Epithelial cell of proximal tubule (primary cell): ENCODE results near the gene RPP25L. TPM values are rescaled to one million over a fixed set of nuclear protein-coding genes. Genes with fewer than 3 reads are reported as not detected.

Experiments used
- DNase-seq: peaks from one replicate; pipeline ENCODE4 v3.0.0-alpha.2; 2011; ENCODE audit warnings: low read depth
- H3K4me3 ChIP-seq: 2 replicates; pipeline ENCODE4 v1.5.1; 2011; ENCODE audit warnings: low read depth, mild to moderate bottlenecking, low read length
- CTCF ChIP-seq: conservative IDR thresholded peaks from 2 replicates; pipeline ENCODE4 v1.5.1; 2012; ENCODE audit warnings: low read depth, mild to moderate bottlenecking, low read length
- total RNA-seq: library from RNA; depleted of rRNA; stranded (reverse); fragments of >200 nt; gene quantifications from 2 replicates; pipeline ENCODE4 v1.2.3, GENCODE V29; 2015

The RPP25L gene
- total RNA-seq, 1 donor from 2014 or later, result 31.5 TPM

- H3K4me3 ChIP-seq, result no peak overlapping the region
- no peak for TF ChIP-seq CTCF
- DNase-seq, result no peak
Measured at GRCh38 chr9:34630402-34631154, 18.7 kb upstream of the RPP25L start.

GRCh38 chr9:34629491-34629808 is 17.6 kb upstream of the RPP25L start:
- no peak for DNase-seq
- no peak overlapping the region for H3K4me3 ChIP-seq
- TF ChIP-seq CTCF, result no peak

DNA sequence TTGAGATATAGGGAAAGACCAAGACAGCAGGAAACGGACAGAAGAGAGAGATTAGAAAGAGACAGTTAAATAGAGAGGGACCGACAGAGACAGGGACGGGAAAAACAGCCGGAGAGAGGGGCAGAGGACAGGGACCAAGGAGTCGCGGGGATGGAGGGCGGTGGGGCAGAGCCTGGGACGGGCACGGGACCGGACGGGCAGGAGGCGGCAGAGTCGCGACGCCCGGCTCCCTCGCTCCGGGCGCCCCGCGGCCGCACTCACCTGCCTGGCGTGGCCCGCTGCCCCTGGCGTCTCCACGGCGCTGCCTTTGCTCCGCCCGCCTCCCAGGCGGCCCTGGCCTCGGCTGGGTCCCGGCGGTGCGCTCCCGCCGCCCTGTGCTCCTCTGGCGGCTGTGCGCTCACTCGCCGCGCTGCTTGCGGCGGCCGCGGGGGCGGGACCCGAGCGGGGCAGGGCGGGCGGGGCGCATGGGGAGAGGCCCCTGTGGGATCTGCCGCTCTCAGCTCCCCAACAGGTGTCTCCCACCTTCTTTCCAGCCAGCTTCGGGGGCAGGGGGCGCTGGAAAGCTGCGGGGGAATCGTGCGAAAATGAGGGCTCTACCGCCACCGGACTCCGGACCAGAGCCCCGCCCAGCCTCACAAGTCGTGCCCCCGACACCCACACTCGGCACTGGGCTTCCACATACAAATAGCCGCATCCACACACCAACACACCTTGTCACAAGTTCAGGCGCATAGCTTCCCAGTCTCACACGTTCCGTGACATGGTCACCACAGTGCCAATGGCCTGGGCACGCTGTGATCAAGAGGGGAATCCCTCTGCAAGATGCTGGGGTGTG is 17.0 kb upstream of the RPP25L start, which contains the start of gene ARID3C:
ARID3C (minus strand) TSS at position 411 of the 835 bp plus-strand sequence. CDS start 1,052 bp downstream, outside the sequence.
- TF ChIP-seq CTCF, result no peak
- no peak for DNase-seq
- H3K4me3 ChIP-seq, result peak within 1 kb of the TSS; percentile 45

DNA sequence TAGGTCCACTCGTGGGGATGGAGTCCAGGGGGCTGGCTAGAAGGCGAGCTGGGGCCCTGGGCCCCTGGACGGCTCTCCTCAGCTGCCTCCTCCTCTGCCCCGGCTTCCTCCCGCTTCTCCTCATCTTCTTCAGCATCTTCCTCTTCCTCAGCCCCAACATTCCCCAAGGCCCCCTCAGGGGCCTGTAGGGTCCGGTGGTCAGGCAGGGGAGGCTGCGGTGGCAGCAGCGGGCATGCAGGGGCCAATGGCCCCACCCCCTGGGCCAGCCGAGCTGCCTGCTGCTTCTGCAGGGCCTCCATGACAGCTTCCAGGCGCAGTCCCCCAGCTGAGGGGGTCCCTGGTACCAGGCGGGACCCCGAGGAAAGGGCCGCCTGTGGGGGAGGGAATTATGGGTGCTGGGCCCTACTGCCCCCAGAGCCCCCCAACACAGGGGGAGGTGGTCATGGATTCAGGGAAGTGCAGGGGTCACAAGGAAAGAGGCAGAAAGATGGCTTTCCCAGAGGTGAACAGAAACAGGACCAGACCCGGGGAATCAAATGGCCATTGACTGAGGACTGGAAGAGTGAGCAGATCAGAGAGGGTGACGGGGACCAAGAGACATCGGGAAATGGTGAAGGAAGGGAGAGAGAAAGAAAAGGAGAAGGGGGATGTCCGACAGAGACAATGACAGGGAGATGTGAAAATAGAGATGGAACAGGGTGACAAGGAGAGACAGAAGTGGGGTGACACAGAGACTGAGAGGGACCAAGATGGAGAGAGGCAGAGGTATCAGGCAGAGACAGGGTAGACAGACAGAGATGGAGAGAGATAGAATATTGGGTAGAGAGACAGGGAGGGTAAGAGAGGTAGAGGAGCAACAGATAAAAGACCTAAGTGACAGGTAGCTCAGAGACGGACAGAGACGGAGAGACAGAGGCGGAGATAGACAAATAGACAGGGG is 16.1 kb upstream of the RPP25L start:
- peak overlapping the region; percentile 45 for H3K4me3 ChIP-seq
- DNase-seq, result no peak
- TF ChIP-seq CTCF, result no peak

- DNase-seq, result no peak
- H3K4me3 ChIP-seq, result no peak overlapping the region
- no peak for TF ChIP-seq CTCF
Measured at GRCh38 chr9:34625186-34625486, 13.2 kb upstream of the RPP25L start.

GRCh38 chr9:34624475-34625185 is 12.7 kb upstream of the RPP25L start:
- TF ChIP-seq CTCF, result no peak
- H3K4me3 ChIP-seq, result no peak overlapping the region
- DNase-seq, result no peak
